Stimulated activated CD4-positive, alpha-beta T cell treated with anti-CD3 and anti-CD28 coated beads, Interleukin-4, amount 100 ng/mL, for 24 hours (primary cell): ENCODE data around the gene CRYBA1.

Source experiments
- DNase-seq: peaks from one replicate; pipeline ENCODE4 v3.0.0-alpha.2; 2020

CRYBA1 gene

GRCh38 chr17:29283961-29284360 lies 37.3 kb downstream of the CRYBA1 start:
- no peak for DNase-seq

DNA sequence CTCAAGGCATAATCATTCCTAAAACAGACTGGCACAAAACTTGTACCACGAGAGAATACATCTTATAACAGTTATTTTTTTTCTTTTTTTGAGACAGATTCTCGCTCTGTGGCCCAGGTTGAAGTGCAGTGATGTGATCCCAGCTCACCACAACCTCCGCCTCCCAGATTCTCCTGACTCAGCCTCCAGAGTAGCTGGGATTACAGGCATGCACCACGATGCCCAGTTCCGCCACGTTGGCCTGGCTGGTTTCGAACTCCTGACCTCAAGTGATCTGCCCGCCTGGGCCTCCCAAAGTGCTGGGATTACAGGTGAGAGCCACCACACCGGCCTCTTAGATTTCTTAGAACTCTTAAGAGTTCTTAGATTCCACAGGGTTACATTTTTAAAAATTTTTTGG lies 43.2 kb downstream of the CRYBA1 start:
- DNase-seq = no peak

DNA sequence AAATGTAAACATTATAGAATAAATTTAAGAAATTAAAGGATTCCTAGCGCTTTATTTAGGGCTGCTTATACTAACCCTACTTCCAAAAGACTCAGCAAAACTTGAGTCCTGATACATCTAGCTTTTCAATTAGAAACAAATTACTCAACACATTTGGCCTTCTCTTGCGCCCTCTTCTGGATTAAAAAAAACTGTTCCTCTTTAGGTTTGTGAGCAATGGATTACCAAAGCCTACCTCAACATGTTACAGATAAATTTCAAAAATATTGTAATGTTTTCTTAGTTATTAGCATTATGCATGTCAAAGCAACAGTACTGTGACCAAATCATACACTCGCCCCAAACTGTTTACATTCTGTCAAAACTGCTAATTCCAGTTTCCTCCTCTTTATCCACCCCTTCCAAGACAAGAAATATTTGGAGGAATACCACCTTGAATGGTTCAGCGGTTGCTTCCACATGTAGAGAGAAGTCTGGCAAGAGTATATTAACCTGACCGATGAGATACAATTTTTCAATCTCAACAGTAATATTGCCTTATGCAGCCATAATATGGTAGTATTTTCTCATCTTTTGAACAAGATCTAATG lies 44.6 kb downstream of the CRYBA1 start:
- DNase-seq = peak; percentile 41

- peak; percentile 52 for DNase-seq
These were observed 45.7 kb downstream of the CRYBA1 start for GRCh38 chr17:29292071-29292991.

DNA sequence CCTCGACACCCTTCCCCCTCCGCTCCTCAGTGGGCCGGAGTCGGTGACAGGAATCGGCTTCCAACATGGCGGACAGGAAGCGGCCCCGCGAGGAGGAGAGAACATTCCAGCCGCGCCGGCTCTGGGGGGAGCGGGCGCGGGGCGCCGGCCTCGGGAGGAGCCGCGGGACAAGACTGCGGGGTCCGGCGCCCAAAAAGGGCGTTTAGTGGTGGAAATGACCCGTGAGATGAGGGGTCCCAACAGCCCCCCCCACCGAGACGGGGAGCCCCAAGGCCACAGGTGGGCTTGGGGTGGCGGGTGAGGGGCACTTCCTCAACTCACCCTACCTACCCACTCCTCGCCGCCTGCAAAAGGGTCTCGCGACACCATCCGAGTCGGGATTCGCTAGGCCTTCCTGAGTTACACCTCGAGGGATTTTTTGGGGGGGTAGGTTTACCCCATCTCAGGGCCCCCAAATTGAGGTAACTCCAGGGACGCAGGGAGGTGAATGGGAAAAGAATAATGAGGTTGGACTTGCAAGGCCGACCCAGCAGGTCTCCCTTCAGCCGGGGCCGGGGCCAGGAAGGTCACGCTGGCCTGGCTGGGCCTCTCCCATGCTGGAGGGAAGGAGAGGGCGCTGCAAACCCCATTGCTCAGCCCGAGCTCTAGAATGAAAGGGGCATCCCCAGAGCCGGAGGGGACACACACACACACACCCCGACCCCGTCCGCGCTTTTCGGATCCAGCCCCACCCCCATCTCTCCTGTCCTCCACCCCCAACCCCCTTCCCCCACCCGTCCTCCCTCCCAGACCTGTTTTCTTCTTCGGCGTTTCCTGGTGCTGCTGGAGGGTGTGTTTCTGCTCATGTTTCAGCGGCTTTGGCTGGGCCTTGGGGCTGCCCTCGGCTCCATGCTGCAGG lies 46.6 kb downstream of the CRYBA1 start:
- DNase-seq = peak; percentile 66

GRCh38 chr17:29293890-29294579 lies 47.4 kb downstream of the CRYBA1 start, which contains the start of gene NUFIP2:
Gene NUFIP2, minus strand, starts transcription at chr17:29294148. Its CDS starts 89 bp downstream, at chr17:29294059.
- DNase-seq = peak; percentile 99

DNA sequence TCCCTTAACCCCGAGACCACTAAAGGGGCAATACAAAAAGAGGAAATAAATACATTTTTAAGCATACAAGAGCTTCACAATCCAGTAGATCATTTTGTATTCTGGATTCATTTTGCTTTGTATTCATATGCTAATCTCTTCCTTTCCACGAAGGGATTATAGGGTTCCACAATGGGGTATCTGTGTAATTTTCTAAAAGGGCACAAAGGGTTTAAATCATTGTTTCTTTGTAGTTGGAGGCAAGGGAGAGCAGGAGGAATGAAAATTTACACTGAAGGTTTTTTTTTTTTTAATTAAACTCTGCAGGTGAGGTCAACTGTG lies 47.9 kb downstream of the CRYBA1 start:
- DNase-seq = no peak

GRCh38 chr17:29295420-29295819 lies 48.8 kb downstream of the CRYBA1 start:
- DNase-seq = no peak

- no peak for DNase-seq
These were observed 52.4 kb downstream of the CRYBA1 start for GRCh38 chr17:29299031-29299430.

GRCh38 chr17:29303386-29303785 lies 56.7 kb downstream of the CRYBA1 start:
- no peak for DNase-seq
